OCI-LY1 (cell line): ENCODE data around the gene CHRM4.

Experiments used
- EZH2 ChIP-seq: fragments of 200-600 bp; sonication (generic), shearing (Covaris generic); IDR thresholded peaks from 2 replicates; pipeline ENCODE4 v1.8.0; 2017; ENCODE audit warnings: borderline replicate concordance, mixed run types, mild to moderate bottlenecking, antibody characterized with exemption, low read length, moderate library complexity, mixed read lengths
- TF ChIP-seq, protein P1 (sequence below): fragments of 200-600 bp; sonication (generic), shearing (Covaris generic); IDR thresholded peaks from 2 replicates; pipeline ENCODE4 v1.5.1; 2017; ENCODE audit warnings: mild to moderate bottlenecking, antibody characterized with exemption, low read length, moderate library complexity, mixed read lengths

DNA sequence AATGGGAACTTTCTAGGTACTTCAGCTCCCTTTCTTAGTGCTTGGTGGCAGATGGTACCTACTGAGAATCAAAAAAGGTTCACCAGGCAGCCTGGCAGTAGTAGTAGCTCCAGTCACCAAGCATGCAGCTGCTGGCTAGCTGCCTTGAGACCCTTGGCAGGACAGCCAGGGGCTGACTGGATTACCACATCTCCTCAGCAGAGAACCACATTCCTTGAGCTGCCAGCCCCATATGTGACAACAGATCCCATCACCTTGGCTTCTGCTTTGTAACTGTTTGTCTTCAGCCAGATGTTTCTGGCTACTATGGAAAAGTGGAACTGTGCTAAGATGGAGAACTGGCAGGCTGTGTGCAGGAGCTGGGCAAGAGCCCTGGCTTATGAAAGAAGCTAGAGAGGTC lies 39.6 kb upstream of the CHRM4 start:
- TF ChIP-seq, protein P1, sequence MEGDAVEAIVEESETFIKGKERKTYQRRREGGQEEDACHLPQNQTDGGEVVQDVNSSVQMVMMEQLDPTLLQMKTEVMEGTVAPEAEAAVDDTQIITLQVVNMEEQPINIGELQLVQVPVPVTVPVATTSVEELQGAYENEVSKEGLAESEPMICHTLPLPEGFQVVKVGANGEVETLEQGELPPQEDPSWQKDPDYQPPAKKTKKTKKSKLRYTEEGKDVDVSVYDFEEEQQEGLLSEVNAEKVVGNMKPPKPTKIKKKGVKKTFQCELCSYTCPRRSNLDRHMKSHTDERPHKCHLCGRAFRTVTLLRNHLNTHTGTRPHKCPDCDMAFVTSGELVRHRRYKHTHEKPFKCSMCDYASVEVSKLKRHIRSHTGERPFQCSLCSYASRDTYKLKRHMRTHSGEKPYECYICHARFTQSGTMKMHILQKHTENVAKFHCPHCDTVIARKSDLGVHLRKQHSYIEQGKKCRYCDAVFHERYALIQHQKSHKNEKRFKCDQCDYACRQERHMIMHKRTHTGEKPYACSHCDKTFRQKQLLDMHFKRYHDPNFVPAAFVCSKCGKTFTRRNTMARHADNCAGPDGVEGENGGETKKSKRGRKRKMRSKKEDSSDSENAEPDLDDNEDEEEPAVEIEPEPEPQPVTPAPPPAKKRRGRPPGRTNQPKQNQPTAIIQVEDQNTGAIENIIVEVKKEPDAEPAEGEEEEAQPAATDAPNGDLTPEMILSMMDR, result no peak
- TF ChIP-seq EZH2, result no peak
